Adrenal gland (tissue), 12 donors: ENCODE results near the gene FAM83C. TPM values are rescaled to one million over a fixed set of nuclear protein-coding genes. Genes with fewer than 3 reads are reported as not detected.

ENCODE experiments used
- DNase-seq, 7 donors: peaks; one replicate each; pipeline ENCODE4 v3.0.0-alpha.2; 2019 to 2020
- H3K27ac ChIP-seq, 5 donors: fragments of 200-600 bp; sonication (generic) in 4 of 5; 1 replicate in 3 of 5; 2 replicates in 2 of 5; pipeline versions ENCODE4 v1.5.1 to v1.8.0; 2016 to 2020; ENCODE audit warnings: mild to moderate bottlenecking in 1 of 5
- H3K27me3 ChIP-seq: fragments of 200-600 bp; 2 replicates; pipeline ENCODE4 v1.8.0; 2021
- H3K36me3 ChIP-seq, 2 donors: fragments of 200-600 bp; replicated peaks in 1 of 2; 1 replicate in 1 of 2; 2 replicates in 1 of 2; pipeline versions ENCODE4 v1.5.1 to v1.8.0; 2018 to 2022
- H3K4me1 ChIP-seq, 2 donors: fragments of 200-600 bp; replicated peaks in 1 of 2; 1 replicate in 1 of 2; 2 replicates in 1 of 2; pipeline versions ENCODE4 v1.5.1 to v1.8.0; 2018 to 2021
- H3K4me3 ChIP-seq, 4 donors: fragments of 200-600 bp; sonication (generic) in 3 of 4; one replicate each; pipeline ENCODE4 v1.5.1; 2016 to 2018
- H3K9me3 ChIP-seq, 3 donors: fragments of 200-600 bp; sonication (generic) in 1 of 3; replicated peaks in 1 of 3; 1 replicate in 2 of 3; 2 replicates in 1 of 3; pipeline versions ENCODE4 v1.5.1 to v1.8.0; 2016 to 2021
- POLR2A ChIP-seq, 2 donors: fragments of 450-650 bp; IDR thresholded peaks; one replicate each; pipeline ENCODE4 v1.6.1; 2017; ENCODE audit warnings: antibody characterized with exemption in 2 of 2, mild to moderate bottlenecking in 2 of 2, moderate library complexity in 1 of 2
- WGBS, 4 donors: extraction: QIAGEN DNeasy Blood & Tissue Kit in 2 of 4; methylation state at CpG; one replicate each; pipeline versions ENCODE4 v1.1.5 to v1.1.7; 2013 to 2017; 5-methylcytosine and 5-hydroxymethylcytosine counted together
- intact Hi-C, 2 donors: fragments of 100-400 bp; cut with DNase I; formaldehyde crosslinking; loops; one replicate each; pipeline versions ENCODE4 v1.14.1 to v1.15.0; 2022 to 2023
- polyA plus RNA-seq, 3 donors: library from polyadenylated mRNA; stranded (reverse); fragments of 200-250 nt in 2 of 3; fragments of 350-450 nt in 1 of 3; fragmentation: Illumina TruSeq in 1 of 3; extraction: RNeasy Lipid Tissue Mini Kit (QIAGEN cat#74804) in 1 of 3; gene quantifications; one replicate each; pipeline ENCODE4 v1.2.3, GENCODE V29; 2013 to 2014
- total RNA-seq, 9 donors: library from RNA; depleted of rRNA in 4 of 9; stranded (reverse); fragments of >200 nt in 4 of 9; fragments of 120-200 nt in 1 of 9; fragmentation: NEBNext Ultra II Directional in 1 of 9; extraction: Animal tissue kit (Norgen Biotek cat#: 25700) in 1 of 9; gene quantifications; one replicate each; pipeline versions ENCODE4 v1.1.0 to v1.2.4, GENCODE V29; 2013 to 2023
- TF ChIP-seq, protein P1 (sequence below), 6 experiments: fragments of 450-650 bp in 4 of 6; fragments of 200-600 bp in 2 of 6; sonication (generic) in 1 of 6; IDR thresholded peaks; 1 replicate in 5 of 6; 2 replicates in 1 of 6; pipeline versions ENCODE4 v1.5.1 to v1.8.0; 2016 to 2021; ENCODE audit warnings: antibody characterized with exemption in 6 of 6, mild to moderate bottlenecking in 2 of 6, moderate library complexity in 1 of 6
- donor health status: healthy with polysubstance abuse.
- donor health status: Bipolar disorder and iron deficiency.
- donor health status: DM: yes; HTN: yes; CAD: no.
- donor health status: DM: no; HTN: no; CAD: no.
- donor health status: DM: no; HTN: no; CAD: no.
- donor health status: DM: yes; HTN: yes; CAD: no.

The FAM83C gene
- total and polyA plus RNA-seq, 12 donors = 0.03 to 0.11 TPM; not detected in 10

DNA sequence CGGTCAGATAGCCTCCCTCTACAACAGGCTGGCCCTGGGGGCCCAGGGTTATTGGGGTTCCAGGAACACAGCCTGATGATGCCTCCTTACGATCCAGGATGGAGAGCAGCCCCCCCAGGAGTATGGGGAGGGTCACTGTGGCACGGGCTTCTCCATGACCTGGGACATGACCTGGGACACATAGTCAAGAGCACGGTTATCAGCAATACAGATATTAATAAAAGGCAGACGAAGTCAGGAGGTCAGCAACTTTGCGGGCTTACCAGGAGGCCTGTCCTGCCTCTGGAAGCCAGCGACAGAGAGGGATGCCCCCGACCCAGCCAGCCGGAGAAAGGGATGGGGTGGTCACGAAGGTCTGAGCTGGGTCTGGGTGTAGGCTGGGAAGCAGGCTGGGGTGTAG, 15.1 kb downstream of the FAM83C start:
- Histone ChIP-seq H3K27ac (peak overlapping the region; percentile 83 to 100 (median 95)), H3K27me3 (no peaks in the 10 kb centered on the region), H3K4me3 (peak overlapping the region in 3 of 4 donors; percentile 69 to 86 (median 78)), H3K9me3 (no peaks in the 10 kb centered on the region), H3K4me1 (peaks cover 26 to 46% of the 10 kb centered on the region in 2 donors), H3K36me3 (peaks cover 0 to 31% of the 10 kb centered on the region in 2 donors)
- DNase-seq = no peak
- intact Hi-C loops = loop anchor here in 1 of 2 donors (10.0 kb wide), 1 partner anchor 132 kb away; the partner anchor contains the start of gene EDEM2
- no peak for TF ChIP-seq POLR2A (IDR thresholded peaks at IDR 0.05)
- TF ChIP-seq, protein P1, sequence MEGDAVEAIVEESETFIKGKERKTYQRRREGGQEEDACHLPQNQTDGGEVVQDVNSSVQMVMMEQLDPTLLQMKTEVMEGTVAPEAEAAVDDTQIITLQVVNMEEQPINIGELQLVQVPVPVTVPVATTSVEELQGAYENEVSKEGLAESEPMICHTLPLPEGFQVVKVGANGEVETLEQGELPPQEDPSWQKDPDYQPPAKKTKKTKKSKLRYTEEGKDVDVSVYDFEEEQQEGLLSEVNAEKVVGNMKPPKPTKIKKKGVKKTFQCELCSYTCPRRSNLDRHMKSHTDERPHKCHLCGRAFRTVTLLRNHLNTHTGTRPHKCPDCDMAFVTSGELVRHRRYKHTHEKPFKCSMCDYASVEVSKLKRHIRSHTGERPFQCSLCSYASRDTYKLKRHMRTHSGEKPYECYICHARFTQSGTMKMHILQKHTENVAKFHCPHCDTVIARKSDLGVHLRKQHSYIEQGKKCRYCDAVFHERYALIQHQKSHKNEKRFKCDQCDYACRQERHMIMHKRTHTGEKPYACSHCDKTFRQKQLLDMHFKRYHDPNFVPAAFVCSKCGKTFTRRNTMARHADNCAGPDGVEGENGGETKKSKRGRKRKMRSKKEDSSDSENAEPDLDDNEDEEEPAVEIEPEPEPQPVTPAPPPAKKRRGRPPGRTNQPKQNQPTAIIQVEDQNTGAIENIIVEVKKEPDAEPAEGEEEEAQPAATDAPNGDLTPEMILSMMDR (IDR thresholded peaks at IDR 0.05) = no peak
- 6 to 8% (median 7%) methylated on average over 10 of the region's 10 CpGs for WGBS, 4 donors

DNA sequence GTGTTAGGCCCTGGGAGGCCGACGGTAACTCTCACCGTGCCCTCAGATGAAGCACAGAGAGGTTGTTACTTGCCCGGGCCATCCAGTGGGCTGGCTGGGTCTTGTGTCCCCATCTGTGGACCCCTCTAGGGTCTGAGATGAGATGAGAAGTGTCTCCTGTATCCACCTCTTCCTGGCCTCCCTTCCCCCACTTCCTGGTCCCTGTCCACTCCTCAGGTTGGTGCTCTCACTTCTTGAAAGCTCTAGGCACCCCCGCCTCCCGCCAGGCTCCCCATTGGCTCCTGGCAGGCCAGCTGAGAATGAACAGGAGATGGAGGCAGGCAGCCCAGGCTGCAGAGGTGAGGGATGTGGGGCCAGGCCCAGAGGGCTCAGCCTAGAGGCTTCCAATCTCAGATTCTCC, 15.8 kb downstream of the FAM83C start:
- H3K9me3 ChIP-seq = no peaks in the 10 kb centered on the region
- peak overlapping the region in 1 of 4 donors; percentile 86 for H3K4me3 ChIP-seq
- WGBS, 4 donors = 67 to 82% (median 80%) methylated on average over 6 of the region's 6 CpGs
- H3K27ac ChIP-seq = peak overlapping the region in 4 of 5 donors; percentile 95 to 100 (median 97)
- no peaks in the 10 kb centered on the region for H3K27me3 ChIP-seq
- peaks cover 26 to 46% of the 10 kb centered on the region in 2 donors for H3K4me1 ChIP-seq
- peak in 4 of 7 donors; percentile 39 to 70 (median 47) for DNase-seq
- TF ChIP-seq POLR2A (IDR thresholded peaks at IDR 0.05) = no peak
- TF ChIP-seq, protein P1 (IDR thresholded peaks at IDR 0.05) = no peak
- peaks cover 0 to 36% of the 10 kb centered on the region in 2 donors for H3K36me3 ChIP-seq
- intact Hi-C loops = loop anchor here in 1 of 2 donors (10.0 kb wide), 1 partner anchor 132 kb away; the partner anchor contains the start of gene EDEM2

DNA sequence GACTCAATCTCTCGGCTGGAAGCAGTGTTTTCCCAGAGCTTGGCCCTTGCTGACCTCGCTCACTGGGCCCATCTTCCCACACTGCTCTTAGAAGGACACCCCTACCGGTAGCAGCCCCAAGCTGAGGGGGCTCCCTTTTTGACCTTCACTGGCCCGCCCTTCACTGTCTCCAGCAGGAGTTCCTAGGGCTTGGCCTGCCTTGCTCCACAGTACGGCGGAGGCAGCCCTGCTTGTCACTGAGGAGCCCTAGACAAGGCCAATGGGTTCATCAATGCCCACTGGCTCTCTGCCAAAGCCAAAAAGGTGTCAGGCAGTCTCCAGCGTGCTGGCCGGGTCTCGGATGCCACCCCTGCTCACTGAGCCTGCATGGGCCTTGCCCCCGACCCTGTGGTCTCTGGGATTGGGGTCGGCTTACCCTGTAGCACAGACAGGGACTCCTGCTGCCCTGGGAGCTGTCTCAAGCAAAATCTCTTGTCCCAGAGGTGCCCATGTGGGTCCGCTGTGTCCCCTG, 16.4 kb downstream of the FAM83C start:
- Histone ChIP-seq H3K4me1 (peaks cover 26 to 45% of the 10 kb centered on the region in 2 donors), H3K27me3 (no peaks in the 10 kb centered on the region), H3K27ac (peak overlapping the region in 3 of 5 donors; percentile 95 to 100 (median 99)), H3K9me3 (no peaks in the 10 kb centered on the region), H3K36me3 (peaks cover 0 to 42% of the 10 kb centered on the region in 2 donors), H3K4me3 (no peak overlapping the region)
- 52 to 100% (median 65%) methylated on average over 2 to 12 of the region's 12 CpGs for WGBS, 4 donors
- DNase-seq = peak in 6 of 7 donors; percentile 53 to 73 (median 60)
- intact Hi-C loops = loop anchor here in 1 of 2 donors (10.0 kb wide), 1 partner anchor 131 kb away; the partner anchor contains the start of gene EDEM2
- TF ChIP-seq, protein P1 (IDR thresholded peaks at IDR 0.05) = no peak
- TF ChIP-seq POLR2A (IDR thresholded peaks at IDR 0.05) = no peak

DNA sequence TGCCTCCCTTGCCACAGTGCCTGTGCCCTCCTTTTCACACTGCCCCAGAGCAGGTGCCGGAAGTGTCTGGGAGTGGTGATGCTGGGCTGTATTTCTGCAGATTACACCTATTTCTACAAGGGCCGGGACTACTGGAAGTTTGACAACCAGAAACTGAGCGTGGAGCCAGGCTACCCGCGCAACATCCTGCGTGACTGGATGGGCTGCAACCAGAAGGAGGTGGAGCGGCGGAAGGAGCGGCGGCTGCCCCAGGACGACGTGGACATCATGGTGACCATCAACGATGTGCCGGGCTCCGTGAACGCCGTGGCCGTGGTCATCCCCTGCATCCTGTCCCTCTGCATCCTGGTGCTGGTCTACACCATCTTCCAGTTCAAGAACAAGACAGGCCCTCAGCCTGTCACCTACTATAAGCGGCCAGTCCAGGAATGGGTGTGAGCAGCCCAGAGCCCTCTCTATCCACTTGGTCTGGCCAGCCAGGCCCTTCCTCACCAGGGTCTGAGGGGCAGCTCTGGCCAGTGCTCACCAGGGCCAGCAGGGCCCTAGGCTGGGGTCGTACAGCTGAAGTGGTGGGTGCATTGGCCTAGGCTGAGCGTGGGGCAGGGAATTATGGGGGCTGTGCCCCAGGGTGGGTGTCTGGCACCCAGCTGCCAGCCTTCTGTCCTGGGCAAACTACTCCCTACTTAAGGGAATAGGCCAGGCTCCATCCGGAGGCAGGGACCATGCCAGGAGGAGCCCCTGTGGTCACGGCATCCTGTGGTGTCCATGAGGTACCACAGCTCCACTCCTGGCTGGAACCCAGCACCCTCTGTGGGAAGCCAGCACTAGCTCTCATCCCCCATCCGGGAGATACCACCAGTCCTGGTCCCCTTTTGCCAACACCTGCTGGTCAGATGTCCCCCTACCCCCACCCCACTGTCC, 17.8 kb downstream of the FAM83C start:
- WGBS, 4 donors = 92 to 96% (median 93%) methylated on average over 12 to 24 of the region's 24 CpGs
- Histone ChIP-seq H3K4me3 (no peak overlapping the region), H3K4me1 (peaks cover 26 to 33% of the 10 kb centered on the region in 2 donors), H3K27ac (peak overlapping the region in 2 of 5 donors; percentile 99 to 100), H3K9me3 (no peaks in the 10 kb centered on the region), H3K36me3 (peaks cover 0 to 35% of the 10 kb centered on the region in 2 donors), H3K27me3 (no peaks in the 10 kb centered on the region)
- TF ChIP-seq, protein P1 (IDR thresholded peaks at IDR 0.05) = no peak
- no peak for TF ChIP-seq POLR2A (IDR thresholded peaks at IDR 0.05)
- intact Hi-C loops = loop anchor here in 1 of 2 donors (10.0 kb wide), 1 partner anchor 130 kb away; the partner anchor contains the start of gene EDEM2
- DNase-seq = no peak
